ENCODE measurements around the gene CEMIP2. TPM values are rescaled to one million over a fixed set of nuclear protein-coding genes. Genes with fewer than 3 reads are reported as not detected.

CEMIP2 gene
- total RNA-seq, 1 donor from 2014 or later: 139 TPM

DNA sequence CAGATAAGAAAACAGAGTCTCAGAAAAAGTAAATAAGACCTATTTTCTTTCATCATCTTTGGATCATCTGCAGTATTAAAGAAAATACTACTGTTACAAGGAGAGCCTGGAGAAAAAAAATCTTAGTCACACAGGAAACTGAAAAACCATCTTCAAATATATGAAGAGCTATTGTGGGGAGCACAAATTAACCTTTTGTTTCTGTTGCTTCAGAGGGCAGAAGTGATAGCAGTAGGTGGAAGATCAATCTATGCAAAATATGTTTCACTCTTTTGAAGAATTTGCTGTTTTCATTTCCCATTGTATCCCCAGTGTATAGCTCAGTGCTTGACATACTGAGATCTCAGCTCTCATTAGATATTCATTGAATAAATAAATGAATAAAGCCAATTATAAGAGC is 13.1 kb upstream of the CEMIP2 start:
- H3K4me3 ChIP-seq (ENCODE audit: insufficient read depth, low read depth, low read length): no peak overlapping the region
- H3K36me3 ChIP-seq (ENCODE audit: insufficient read depth, low read length): no peaks in the 10 kb centered on the region
- no peak overlapping the region for H3K27ac Mint-ChIP-seq (ENCODE audit: unreplicated experiment)
- FAIRE-seq (no peak), DNase-seq (ENCODE audit: low read depth) (no peak)
- no peak overlapping the region for H3K9ac ChIP-seq (ENCODE audit: low read length)
- H3K27me3 Mint-ChIP-seq (ENCODE audit: low read depth, unreplicated experiment): no peaks in the 10 kb centered on the region
- no peak overlapping the region for H3K4me2 ChIP-seq (ENCODE audit: low read length)
- no peaks in the 10 kb centered on the region for H3K4me1 ChIP-seq (ENCODE audit: insufficient read depth, low read length)
- no peak overlapping the region for H3K27ac ChIP-seq (ENCODE audit: low read depth, low read length)
- H4K20me1 ChIP-seq (ENCODE audit: insufficient read depth, low read length): no peaks in the 10 kb centered on the region
- no peaks in the 10 kb centered on the region for H3K79me2 ChIP-seq (ENCODE audit: insufficient read depth, low read length)
- no peaks in the 10 kb centered on the region for H3K9me3 Mint-ChIP-seq (ENCODE audit: unreplicated experiment)
- no peaks in the 10 kb centered on the region for H3K36me3 Mint-ChIP-seq (ENCODE audit: low read depth, unreplicated experiment)
- no peaks in the 10 kb centered on the region for H3K4me1 Mint-ChIP-seq (ENCODE audit: low read depth, unreplicated experiment)
- no peak overlapping the region for H2AFZ ChIP-seq (ENCODE audit: low read depth, low read length)
- TF ChIP-seq, protein P1, sequence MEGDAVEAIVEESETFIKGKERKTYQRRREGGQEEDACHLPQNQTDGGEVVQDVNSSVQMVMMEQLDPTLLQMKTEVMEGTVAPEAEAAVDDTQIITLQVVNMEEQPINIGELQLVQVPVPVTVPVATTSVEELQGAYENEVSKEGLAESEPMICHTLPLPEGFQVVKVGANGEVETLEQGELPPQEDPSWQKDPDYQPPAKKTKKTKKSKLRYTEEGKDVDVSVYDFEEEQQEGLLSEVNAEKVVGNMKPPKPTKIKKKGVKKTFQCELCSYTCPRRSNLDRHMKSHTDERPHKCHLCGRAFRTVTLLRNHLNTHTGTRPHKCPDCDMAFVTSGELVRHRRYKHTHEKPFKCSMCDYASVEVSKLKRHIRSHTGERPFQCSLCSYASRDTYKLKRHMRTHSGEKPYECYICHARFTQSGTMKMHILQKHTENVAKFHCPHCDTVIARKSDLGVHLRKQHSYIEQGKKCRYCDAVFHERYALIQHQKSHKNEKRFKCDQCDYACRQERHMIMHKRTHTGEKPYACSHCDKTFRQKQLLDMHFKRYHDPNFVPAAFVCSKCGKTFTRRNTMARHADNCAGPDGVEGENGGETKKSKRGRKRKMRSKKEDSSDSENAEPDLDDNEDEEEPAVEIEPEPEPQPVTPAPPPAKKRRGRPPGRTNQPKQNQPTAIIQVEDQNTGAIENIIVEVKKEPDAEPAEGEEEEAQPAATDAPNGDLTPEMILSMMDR (IDR thresholded peaks at IDR 0.05; ENCODE audit: insufficient read depth, low read depth, low read length): no peak
- TF ChIP-seq EZH2 (IDR thresholded peaks at IDR 0.05; ENCODE audit: insufficient read depth, low read length): no peak
- no peaks in the 10 kb centered on the region for H3K9me3 ChIP-seq (ENCODE audit: insufficient read depth, low read depth, low read length)
- no peak overlapping the region for H3K4me3 Mint-ChIP-seq (ENCODE audit: unreplicated experiment)
- no peaks in the 10 kb centered on the region for H3K27me3 ChIP-seq (ENCODE audit: insufficient read depth, low read length)

DNA sequence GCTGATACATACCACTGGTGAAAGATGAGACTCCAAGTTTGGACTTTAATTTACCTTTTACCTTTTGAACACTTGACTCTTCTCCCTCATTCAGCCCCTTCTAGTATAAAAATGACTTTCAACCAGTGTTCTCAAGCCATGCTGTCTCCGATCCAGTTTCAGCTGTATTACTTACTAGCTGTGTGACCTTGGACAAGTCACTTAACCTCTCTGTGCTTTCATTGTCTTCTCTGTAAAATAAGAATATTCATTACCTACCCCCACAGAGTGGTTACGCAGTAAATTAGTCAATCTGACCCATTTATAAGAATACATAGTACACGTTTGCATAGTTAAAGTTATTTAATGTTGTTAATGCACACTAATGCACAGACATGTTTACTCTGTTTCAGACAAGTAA is 12.6 kb upstream of the CEMIP2 start:
- TF ChIP-seq, protein P1 (IDR thresholded peaks at IDR 0.05; ENCODE audit: insufficient read depth, low read depth, low read length): no peak
- TF ChIP-seq EZH2 (IDR thresholded peaks at IDR 0.05; ENCODE audit: insufficient read depth, low read length): no peak
- no peak overlapping the region for H3K4me3 ChIP-seq (ENCODE audit: insufficient read depth, low read depth, low read length)
- H3K27ac Mint-ChIP-seq (ENCODE audit: unreplicated experiment): no peak overlapping the region
- no peaks in the 10 kb centered on the region for H3K27me3 Mint-ChIP-seq (ENCODE audit: low read depth, unreplicated experiment)
- H3K27me3 ChIP-seq (ENCODE audit: insufficient read depth, low read length): no peaks in the 10 kb centered on the region
- H3K27ac ChIP-seq (ENCODE audit: low read depth, low read length): no peak overlapping the region
- no peaks in the 10 kb centered on the region for H3K4me1 Mint-ChIP-seq (ENCODE audit: low read depth, unreplicated experiment)
- H3K4me3 Mint-ChIP-seq (ENCODE audit: unreplicated experiment): no peak overlapping the region
- H3K9me3 ChIP-seq (ENCODE audit: insufficient read depth, low read depth, low read length): no peaks in the 10 kb centered on the region
- no peak overlapping the region for H3K4me2 ChIP-seq (ENCODE audit: low read length)
- FAIRE-seq: no peak
- H3K9ac ChIP-seq (ENCODE audit: low read length): no peak overlapping the region
- H3K79me2 ChIP-seq (ENCODE audit: insufficient read depth, low read length): no peaks in the 10 kb centered on the region
- no peaks in the 10 kb centered on the region for H3K4me1 ChIP-seq (ENCODE audit: insufficient read depth, low read length)
- no peaks in the 10 kb centered on the region for H3K36me3 Mint-ChIP-seq (ENCODE audit: low read depth, unreplicated experiment)
- H3K9me3 Mint-ChIP-seq (ENCODE audit: unreplicated experiment): no peaks in the 10 kb centered on the region
- no peak overlapping the region for H2AFZ ChIP-seq (ENCODE audit: low read depth, low read length)
- no peaks in the 10 kb centered on the region for H4K20me1 ChIP-seq (ENCODE audit: insufficient read depth, low read length)
- no peak for DNase-seq (ENCODE audit: low read depth)
- no peaks in the 10 kb centered on the region for H3K36me3 ChIP-seq (ENCODE audit: insufficient read depth, low read length)

DNA sequence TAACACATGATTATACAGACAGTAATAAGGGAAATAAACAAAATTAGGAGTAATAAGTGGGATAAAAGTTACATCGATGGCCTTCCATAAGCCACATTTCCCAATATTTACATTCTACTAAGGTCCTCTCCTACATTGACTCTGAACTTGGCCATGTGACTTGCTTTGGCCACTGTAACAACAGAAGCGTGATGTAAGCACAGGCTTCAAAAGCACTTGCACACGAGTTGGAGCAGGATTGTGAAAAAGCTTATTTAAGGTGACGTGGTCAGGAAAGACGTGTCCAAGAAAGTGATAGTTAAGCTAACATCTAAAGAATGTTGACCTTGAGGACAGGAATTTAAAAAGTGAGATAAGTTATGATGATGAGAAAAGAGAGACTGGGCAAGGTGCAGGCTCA is 9.8 kb upstream of the CEMIP2 start:
- Histone ChIP-seq H3K27ac (ENCODE audit: low read depth, low read length) (no peak overlapping the region), H3K9ac (ENCODE audit: low read length) (no peak overlapping the region), H3K79me2 (ENCODE audit: insufficient read depth, low read length) (no peaks in the 10 kb centered on the region), H3K4me2 (ENCODE audit: low read length) (no peak overlapping the region), H4K20me1 (ENCODE audit: insufficient read depth, low read length) (no peaks in the 10 kb centered on the region), H3K36me3 (ENCODE audit: insufficient read depth, low read length) (no peaks in the 10 kb centered on the region), H3K4me3 (ENCODE audit: insufficient read depth, low read depth, low read length) (no peak overlapping the region), H3K27me3 (ENCODE audit: insufficient read depth, low read length) (no peaks in the 10 kb centered on the region), H3K9me3 (ENCODE audit: insufficient read depth, low read depth, low read length) (no peaks in the 10 kb centered on the region), H3K4me1 (ENCODE audit: insufficient read depth, low read length) (no peaks in the 10 kb centered on the region), H2AFZ (ENCODE audit: low read depth, low read length) (no peak overlapping the region)
- no peaks in the 10 kb centered on the region for H3K4me1 Mint-ChIP-seq (ENCODE audit: low read depth, unreplicated experiment)
- no peak for DNase-seq (ENCODE audit: low read depth)
- H3K9me3 Mint-ChIP-seq (ENCODE audit: unreplicated experiment): no peaks in the 10 kb centered on the region
- no peaks in the 10 kb centered on the region for H3K36me3 Mint-ChIP-seq (ENCODE audit: low read depth, unreplicated experiment)
- FAIRE-seq: no peak
- H3K27me3 Mint-ChIP-seq (ENCODE audit: low read depth, unreplicated experiment): peaks cover 2% of the 10 kb centered on the region
- no peak overlapping the region for H3K27ac Mint-ChIP-seq (ENCODE audit: unreplicated experiment)
- no peak overlapping the region for H3K4me3 Mint-ChIP-seq (ENCODE audit: unreplicated experiment)
- TF ChIP-seq, protein P1 (IDR thresholded peaks at IDR 0.05; ENCODE audit: insufficient read depth, low read depth, low read length): no peak
- no peak for TF ChIP-seq EZH2 (IDR thresholded peaks at IDR 0.05; ENCODE audit: insufficient read depth, low read length)

Data from astrocyte (in vitro differentiated cells and primary cell).